GM10266 (cell line): ENCODE data around the gene CARS1.
A peak's percentile ranks its signal among the peaks of the same experiment; 100 is the strongest.

Source experiments
- DNase-seq: peaks from one replicate; pipeline ENCODE4 v3.0.0; 2012; ENCODE audit errors: extremely low spot score
- TF ChIP-seq, protein P1 (sequence below): IDR thresholded peaks from 2 replicates; pipeline ENCODE4 v1.5.1; 2012; ENCODE audit warnings: mild to moderate bottlenecking, low read depth; ENCODE audit not compliant: control insufficient read depth, insufficient read depth; ENCODE audit errors: missing control alignments

The CARS1 gene

DNA sequence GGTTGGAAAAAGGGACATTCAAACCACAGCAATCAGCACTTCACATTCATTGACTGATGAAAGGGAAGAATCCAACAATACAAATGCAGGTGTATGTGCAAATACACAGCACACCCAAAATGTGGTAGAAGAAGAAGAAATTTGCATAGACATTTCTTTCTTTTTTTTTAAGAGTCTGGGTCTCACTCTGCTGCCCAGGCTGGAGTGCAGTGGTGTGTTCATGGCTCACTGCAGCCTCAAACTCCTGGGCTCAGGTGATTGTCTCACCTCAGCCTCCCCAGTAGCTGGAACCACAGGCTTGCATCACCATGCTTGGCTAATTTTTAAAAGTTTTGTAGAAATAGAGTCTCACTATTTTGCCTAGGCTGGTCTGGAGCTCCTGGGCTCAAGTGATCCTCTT lies 21.9 kb downstream of the CARS1 start:
- TF ChIP-seq, protein P1, sequence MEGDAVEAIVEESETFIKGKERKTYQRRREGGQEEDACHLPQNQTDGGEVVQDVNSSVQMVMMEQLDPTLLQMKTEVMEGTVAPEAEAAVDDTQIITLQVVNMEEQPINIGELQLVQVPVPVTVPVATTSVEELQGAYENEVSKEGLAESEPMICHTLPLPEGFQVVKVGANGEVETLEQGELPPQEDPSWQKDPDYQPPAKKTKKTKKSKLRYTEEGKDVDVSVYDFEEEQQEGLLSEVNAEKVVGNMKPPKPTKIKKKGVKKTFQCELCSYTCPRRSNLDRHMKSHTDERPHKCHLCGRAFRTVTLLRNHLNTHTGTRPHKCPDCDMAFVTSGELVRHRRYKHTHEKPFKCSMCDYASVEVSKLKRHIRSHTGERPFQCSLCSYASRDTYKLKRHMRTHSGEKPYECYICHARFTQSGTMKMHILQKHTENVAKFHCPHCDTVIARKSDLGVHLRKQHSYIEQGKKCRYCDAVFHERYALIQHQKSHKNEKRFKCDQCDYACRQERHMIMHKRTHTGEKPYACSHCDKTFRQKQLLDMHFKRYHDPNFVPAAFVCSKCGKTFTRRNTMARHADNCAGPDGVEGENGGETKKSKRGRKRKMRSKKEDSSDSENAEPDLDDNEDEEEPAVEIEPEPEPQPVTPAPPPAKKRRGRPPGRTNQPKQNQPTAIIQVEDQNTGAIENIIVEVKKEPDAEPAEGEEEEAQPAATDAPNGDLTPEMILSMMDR: no peak
- no peak for DNase-seq

DNA sequence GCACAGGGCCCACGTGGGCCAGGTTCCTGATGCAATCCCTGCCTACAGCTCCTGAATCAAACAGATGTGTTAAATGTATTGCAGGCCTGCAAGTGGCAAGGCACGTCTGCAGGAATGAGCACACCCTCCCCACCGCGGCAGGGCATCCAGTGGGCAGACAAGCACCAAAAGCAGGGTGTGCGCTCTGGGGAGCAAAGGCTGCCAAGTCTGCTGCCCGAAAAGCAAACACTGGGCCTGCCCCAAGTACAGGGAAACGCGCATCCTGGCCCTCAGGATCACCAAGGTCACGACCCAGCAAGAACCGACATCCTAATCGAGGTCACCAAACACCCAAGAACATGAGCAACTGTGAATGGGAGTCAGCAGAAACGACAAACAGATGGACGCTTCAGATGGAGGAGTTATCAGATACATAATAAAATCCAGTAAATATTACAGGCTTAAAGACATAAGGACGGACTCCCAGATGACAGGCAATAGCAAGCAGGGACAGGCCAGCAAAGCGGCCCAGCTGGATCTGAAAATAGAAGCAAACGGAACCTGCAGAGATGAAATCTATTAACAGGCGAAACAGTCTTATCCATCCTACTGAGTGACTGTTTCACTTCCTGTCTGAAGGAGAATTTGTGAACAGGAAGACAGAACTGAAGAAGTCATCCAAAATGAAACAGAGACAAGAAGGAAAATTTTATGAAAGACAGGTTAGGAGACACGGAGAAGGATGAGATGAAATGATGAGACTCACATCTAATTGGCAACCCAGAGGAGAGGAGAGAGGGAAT lies 26.7 kb downstream of the CARS1 start:
- no peak for DNase-seq
- TF ChIP-seq, protein P1: no peak

- TF ChIP-seq, protein P1: no peak
Measured at GRCh38 chr11:3028813-3029212, 28.4 kb downstream of the CARS1 start.

DNA sequence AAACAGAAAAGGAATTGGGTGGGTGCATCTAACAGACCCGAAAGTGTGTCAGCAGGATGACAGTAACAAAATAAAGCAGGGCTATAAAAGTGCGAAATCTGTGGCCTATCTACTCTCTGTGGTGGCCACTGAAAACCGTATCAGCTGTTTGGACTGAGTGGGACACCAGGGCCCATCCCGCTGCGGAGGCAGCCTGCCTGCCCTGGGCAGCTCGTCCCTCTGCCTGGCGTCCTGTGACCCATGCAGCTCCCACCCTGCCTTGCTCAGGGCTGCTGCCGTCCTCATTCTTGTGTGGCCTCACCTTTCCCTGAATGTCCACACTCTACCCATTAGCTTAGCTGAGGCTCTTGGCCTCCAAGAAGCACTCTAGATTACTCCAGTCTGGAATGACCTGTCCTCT lies 30.4 kb downstream of the CARS1 start:
- DNase-seq: no peak
- TF ChIP-seq, protein P1: no peak

More at GRCh38 chr11:3028813-3029212, 28.4 kb downstream of the CARS1 start:
- DNase-seq: no peak

DNA sequence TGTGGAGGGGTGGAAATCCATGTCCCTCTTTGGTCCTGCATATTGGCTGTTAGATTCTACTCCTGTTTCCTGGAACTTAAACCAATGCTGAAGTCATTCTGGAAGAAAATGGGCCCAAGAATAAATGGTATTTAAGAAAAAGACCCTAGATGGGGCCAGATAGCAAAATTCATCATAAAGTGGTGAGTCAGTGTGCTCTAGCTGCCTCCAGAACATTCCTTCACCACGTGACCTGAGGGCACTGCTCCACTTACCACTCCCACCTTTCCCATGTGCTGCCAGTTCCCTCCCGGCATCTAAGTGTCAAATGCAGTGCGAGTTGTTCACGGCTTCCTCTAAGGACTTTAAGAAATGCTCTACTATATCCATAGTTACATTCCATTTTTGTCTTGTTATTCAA lies 34.2 kb downstream of the CARS1 start:
- TF ChIP-seq, protein P1: no peak
- DNase-seq: no peak

GRCh38 chr11:3022300-3022967 lies 34.8 kb downstream of the CARS1 start:
- TF ChIP-seq, protein P1: no peak
- DNase-seq: peak; percentile 50

GRCh38 chr11:3021125-3021524 lies 36.1 kb downstream of the CARS1 start:
- peak; percentile 52 for DNase-seq
- TF ChIP-seq, protein P1: peak; percentile 43
